BLaER1 (cell line): ENCODE results near the gene PKM.

Experiments
- H3K27ac ChIP-seq: shearing (Covaris generic); formaldehyde crosslinking; 2 replicates; pipeline ENCODE4 v1.8.1; 2022
- H3K27me3 ChIP-seq: shearing (Covaris generic); formaldehyde crosslinking; 2 replicates; pipeline ENCODE4 v1.8.1; 2022
- H3K36me3 ChIP-seq: shearing (Covaris generic); formaldehyde crosslinking; 2 replicates; pipeline ENCODE4 v1.8.1; 2022
- H3K4me1 ChIP-seq: shearing (Covaris generic); formaldehyde crosslinking; 2 replicates; pipeline ENCODE4 v1.8.1; 2022
- H3K4me2 ChIP-seq: shearing (Covaris generic); formaldehyde crosslinking; 2 replicates; pipeline ENCODE4 v1.8.1; 2022
- H3K4me3 ChIP-seq: shearing (Covaris generic); formaldehyde crosslinking; 2 replicates; pipeline ENCODE4 v1.8.1; 2022
- H3K9ac ChIP-seq: shearing (Covaris generic); formaldehyde crosslinking; 2 replicates; pipeline ENCODE4 v1.8.1; 2022
- H3K9me3 ChIP-seq: shearing (Covaris generic); formaldehyde crosslinking; 2 replicates; pipeline ENCODE4 v1.8.1; 2022
- H4K20me1 ChIP-seq: shearing (Covaris generic); formaldehyde crosslinking; 2 replicates; pipeline ENCODE4 v1.8.1; 2022
- Cebpa-rat ChIP-seq: shearing (Covaris generic); IDR thresholded peaks from 2 replicates; pipeline ENCODE4 v1.8.1; 2022

PKM gene

GRCh38 chr15:72182244-72182643 is 48.7 kb downstream of the PKM start:
- Histone ChIP-seq H3K4me2 (no peak overlapping the region), H3K9ac (no peak overlapping the region), H3K27ac (no peak overlapping the region)

GRCh38 chr15:72180761-72181324 is 50.1 kb downstream of the PKM start:
- Histone ChIP-seq H3K9ac (no peak overlapping the region), H3K4me1 (peaks cover 10% of the 10 kb centered on the region; the same call in 1 of the 2 replicates), H3K36me3 (no peaks in the 10 kb centered on the region), H4K20me1 (no peaks in the 10 kb centered on the region), H3K27me3 (0 out of 2 replicates have a peak, but pooled peaks cover 3% of the 10 kb centered on the region), H3K4me2 (no peak overlapping the region), H3K9me3 (no peaks in the 10 kb centered on the region), H3K4me3 (no peak overlapping the region), H3K27ac (no peak overlapping the region)
- no peak for TF ChIP-seq Cebpa-rat

More at GRCh38 chr15:72182244-72182643, 48.7 kb downstream of the PKM start:
- H3K4me3 ChIP-seq = no peak overlapping the region
- H3K4me1 ChIP-seq = peaks cover 10% of the 10 kb centered on the region; the same call in 1 of the 2 replicates
- H3K36me3 ChIP-seq = no peaks in the 10 kb centered on the region
- no peaks in the 10 kb centered on the region for H4K20me1 ChIP-seq
- 0 out of 2 replicates have a peak, but pooled peaks cover 3% of the 10 kb centered on the region for H3K27me3 ChIP-seq
- TF ChIP-seq Cebpa-rat = no peak
- no peaks in the 10 kb centered on the region for H3K9me3 ChIP-seq

GRCh38 chr15:72179950-72180581 is 50.9 kb downstream of the PKM start:
- Histone ChIP-seq H3K27ac (no peak overlapping the region), H3K9me3 (no peaks in the 10 kb centered on the region), H4K20me1 (no peaks in the 10 kb centered on the region), H3K4me3 (no peak overlapping the region), H3K4me2 (no peak overlapping the region), H3K4me1 (peaks cover 10% of the 10 kb centered on the region; the same call in 1 of the 2 replicates), H3K36me3 (no peaks in the 10 kb centered on the region), H3K9ac (no peak overlapping the region), H3K27me3 (0 out of 2 replicates have a peak, but pooled peaks cover 3% of the 10 kb centered on the region)
- no peak for TF ChIP-seq Cebpa-rat

- 0 out of 2 replicates have a peak, but pooled peaks cover under 1% of the 10 kb centered on the region for H3K27me3 ChIP-seq
- H3K4me1 ChIP-seq = peaks cover 10% of the 10 kb centered on the region; the same call in 1 of the 2 replicates
- no peaks in the 10 kb centered on the region for H3K36me3 ChIP-seq
- no peak overlapping the region for H3K27ac ChIP-seq
- no peak overlapping the region for H3K4me3 ChIP-seq
- H3K9me3 ChIP-seq = no peaks in the 10 kb centered on the region
- no peak overlapping the region for H3K4me2 ChIP-seq
- H4K20me1 ChIP-seq = no peaks in the 10 kb centered on the region
- TF ChIP-seq Cebpa-rat = no peak
- no peak overlapping the region for H3K9ac ChIP-seq
Measured at GRCh38 chr15:72178976-72179585, 51.9 kb downstream of the PKM start.

GRCh38 chr15:72176743-72177142 is 54.2 kb downstream of the PKM start:
- no peak overlapping the region for H3K9ac ChIP-seq
- H4K20me1 ChIP-seq = no peaks in the 10 kb centered on the region
- no peaks in the 10 kb centered on the region for H3K9me3 ChIP-seq
- H3K4me2 ChIP-seq = no peak overlapping the region
- H3K27me3 ChIP-seq = no peaks in the 10 kb centered on the region
- H3K4me1 ChIP-seq = peaks cover 10% of the 10 kb centered on the region; the same call in 1 of the 2 replicates
- H3K36me3 ChIP-seq = no peaks in the 10 kb centered on the region
- no peak overlapping the region for H3K4me3 ChIP-seq
- no peak overlapping the region for H3K27ac ChIP-seq
- no peak for TF ChIP-seq Cebpa-rat

GRCh38 chr15:72176159-72176558 is 54.8 kb downstream of the PKM start:
- Histone ChIP-seq H3K9me3 (no peaks in the 10 kb centered on the region), H3K4me3 (no peak overlapping the region), H3K27ac (no peak overlapping the region), H3K27me3 (no peaks in the 10 kb centered on the region), H3K4me1 (peaks cover 10% of the 10 kb centered on the region; the same call in 1 of the 2 replicates), H3K9ac (no peak overlapping the region), H3K4me2 (no peak overlapping the region), H4K20me1 (no peaks in the 10 kb centered on the region), H3K36me3 (no peaks in the 10 kb centered on the region)
- no peak for TF ChIP-seq Cebpa-rat

GRCh38 chr15:72175186-72176044 is 55.6 kb downstream of the PKM start:
- no peak overlapping the region for H3K4me2 ChIP-seq
- no peaks in the 10 kb centered on the region for H3K27me3 ChIP-seq
- no peaks in the 10 kb centered on the region for H3K36me3 ChIP-seq
- no peak for TF ChIP-seq Cebpa-rat
- no peak overlapping the region for H3K9ac ChIP-seq
- H3K4me3 ChIP-seq = no peak overlapping the region
- no peaks in the 10 kb centered on the region for H4K20me1 ChIP-seq
- H3K27ac ChIP-seq = no peak overlapping the region
- H3K4me1 ChIP-seq = peaks cover 10% of the 10 kb centered on the region; the same call in 1 of the 2 replicates
- no peaks in the 10 kb centered on the region for H3K9me3 ChIP-seq

GRCh38 chr15:72174551-72175165 is 56.3 kb downstream of the PKM start:
- H4K20me1 ChIP-seq = no peaks in the 10 kb centered on the region
- no peak overlapping the region for H3K4me3 ChIP-seq
- H3K4me2 ChIP-seq = no peak overlapping the region
- TF ChIP-seq Cebpa-rat = no peak
- H3K27me3 ChIP-seq = no peaks in the 10 kb centered on the region
- H3K36me3 ChIP-seq = no peaks in the 10 kb centered on the region
- H3K4me1 ChIP-seq = peaks cover 5% of the 10 kb centered on the region; the same call in 1 of the 2 replicates
- no peak overlapping the region for H3K27ac ChIP-seq
- no peak overlapping the region for H3K9ac ChIP-seq
- H3K9me3 ChIP-seq = no peaks in the 10 kb centered on the region

- Histone ChIP-seq H3K9ac (no peak overlapping the region), H3K27me3 (no peaks in the 10 kb centered on the region), H3K4me1 (peaks cover 5% of the 10 kb centered on the region; the same call in 1 of the 2 replicates), H3K9me3 (no peaks in the 10 kb centered on the region), H3K27ac (no peak overlapping the region), H3K4me2 (no peak overlapping the region), H3K36me3 (no peaks in the 10 kb centered on the region), H3K4me3 (no peak overlapping the region), H4K20me1 (no peaks in the 10 kb centered on the region)
- no peak for TF ChIP-seq Cebpa-rat
Measured at GRCh38 chr15:72173864-72174550, 57.0 kb downstream of the PKM start.
